Measurements from ENCODE around the gene FBXW8.

GRCh38 chr12:116980083-116980482 lies 69.3 kb downstream of the FBXW8 start:
- TF ChIP-seq CTCF (IDR thresholded peaks at IDR 0.05) (no peak), HEYL (CRISPR knock-in tag; IDR thresholded peaks at IDR 0.05) (no peak), ELK1 (IDR thresholded peaks at IDR 0.05; ENCODE audit: low read depth, low read length) (no peak)
